Measurements from ENCODE around the gene TNP2. TPM values are rescaled to one million over a fixed set of nuclear protein-coding genes. Genes with fewer than 3 reads are reported as not detected.

TNP2 gene
- total and polyA plus RNA-seq, 9 of the 15 experiments (the other 6 are each of a cell fraction or from before 2014, with no cell fraction given): not detected

DNA sequence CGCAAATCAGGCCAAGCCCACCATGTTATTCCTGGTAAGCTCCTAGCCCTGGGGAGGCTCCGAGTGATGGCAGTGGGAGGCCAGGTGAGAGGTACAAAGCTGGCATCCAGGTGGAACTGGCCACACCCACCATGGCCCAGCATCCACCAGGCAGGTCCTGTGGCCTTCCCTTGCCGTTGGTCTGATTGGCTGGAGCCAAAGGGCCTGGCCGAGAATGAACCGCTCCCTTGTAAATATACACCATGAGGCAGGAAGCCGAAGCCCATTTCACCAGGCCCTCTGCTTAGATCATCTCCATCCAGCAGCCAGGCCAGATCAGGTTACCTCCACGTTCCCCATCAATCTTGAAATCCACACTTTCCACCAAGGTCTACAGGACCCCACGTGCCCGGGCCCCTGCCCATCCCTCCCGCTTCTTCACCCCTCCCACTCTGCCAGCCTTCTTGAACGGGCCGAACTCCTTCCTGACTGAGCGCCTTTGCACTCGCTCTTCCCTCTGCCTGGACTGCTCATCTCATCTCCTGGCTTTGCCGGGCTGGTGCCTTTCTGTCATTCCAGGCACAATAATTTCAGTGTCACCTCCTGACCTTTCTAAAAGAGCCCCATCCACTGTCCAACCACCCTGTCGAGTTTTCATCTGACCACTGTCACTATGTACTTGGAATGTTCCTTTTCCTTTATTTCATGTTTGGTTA lies 18.9 kb downstream of the TNP2 start:
- POLR2A ChIA-PET: interaction anchor here (0.6 kb wide), 1 partner anchor 121 kb away, joined by 3 read pairs; no protein-coding TSS in a partner anchor
- CTCF ChIA-PET (ENCODE audit: low intra/inter-chr PET ratio): no interaction called here
- H3K79me2 ChIP-seq (ENCODE audit: control insufficient read depth, insufficient read depth, low read length): peaks cover 29% of the 10 kb centered on the region
- H3K4me3 ChIP-seq: no peak overlapping the region
- intact Hi-C loops (cut with micrococcal nuclease) (loop anchor here (10.0 kb wide), 2 partner anchors 45 to 115 kb away; no protein-coding TSS in a partner anchor), in situ Hi-C loops (cut with MboI) (no loop called here)
- H4K20me1 ChIP-seq (replicated peaks; ENCODE audit: control insufficient read depth, insufficient read depth, low read length): no peaks in the 10 kb centered on the region; the same call in 1 of the 2 replicates
- peak overlapping the region in 1 of 2 experiments; percentile 11; a peak in 1 of 4 replicates for H3K9ac ChIP-seq (ENCODE audit: insufficient read depth in 1 of 2, low read depth in 2 of 2, low read length in 2 of 2)
- H3K9me1 ChIP-seq (ENCODE audit: control insufficient read depth, insufficient read depth, low read length): no peaks in the 10 kb centered on the region
- peaks cover 30 to 31% of the 10 kb centered on the region in 2 experiments; a peak in 4 of 5 replicates for H3K4me1 ChIP-seq (replicated peaks in 1 of 2; ENCODE audit: control insufficient read depth in 2 of 2, insufficient read depth in 2 of 2, low read length in 2 of 2)
- no peaks in the 10 kb centered on the region for H3K27me3 ChIP-seq (ENCODE audit: control insufficient read depth in 2 of 2, insufficient read depth in 2 of 2, low read length in 2 of 2)
- no peak overlapping the region for H2AFZ ChIP-seq (ENCODE audit: low read depth, low read length)
- DNase-seq (ENCODE audit: extremely low read depth in 1 of 4, low spot score in 3 of 4) (no peak), ATAC-seq (no peak), FAIRE-seq (no peak)
- BruUV-seq (replicated peaks): no TSS peak
- peaks cover 25% of the 10 kb centered on the region; the same call in 1 of the 3 replicates for H3K36me3 ChIP-seq (ENCODE audit: control insufficient read depth, insufficient read depth, low read length)
- 66% methylated on average over 16 of the region's 16 CpGs for WGBS (ENCODE audit: insufficient coverage, low coverage, missing lambda C conversion rate)
- H3K27ac ChIP-seq (ENCODE audit: extremely low read depth, low read depth, low read length): no peak overlapping the region
- TF ChIP-seq HMG20B (CRISPR knock-in tag; IDR thresholded peaks at IDR 0.05) (0 out of 2 replicates have a peak, but pooled peaks have one; percentile 62), HDAC6 (IDR thresholded peaks at IDR 0.05; ENCODE audit: low read depth, low read length) (0 out of 2 replicates have a peak, but pooled peaks have one; percentile 16), CTBP1 (IDR thresholded peaks at IDR 0.05; ENCODE audit: borderline replicate concordance) (peak; percentile 31; the same call in 1 of the 2 replicates), RBFOX2 (IDR thresholded peaks at IDR 0.05; ENCODE audit: low read depth, low read length) (0 out of 2 replicates have a peak, but pooled peaks have one; percentile 13), KDM5B (IDR thresholded peaks at IDR 0.05; ENCODE audit: insufficient replicate concordance, low read depth, low read length) (peak; percentile 11), ZNF3 (CRISPR knock-in tag; IDR thresholded peaks at IDR 0.05) (peak; percentile 41; the same call in 1 of the 2 replicates), BCL6 (CRISPR knock-in tag; IDR thresholded peaks at IDR 0.05) (no peak), POLR2H (tag; IDR thresholded peaks at IDR 0.05; ENCODE audit: low read depth) (peak; percentile 47; the same call in 1 of the 2 replicates), STAT5B (CRISPR knock-in tag; IDR thresholded peaks at IDR 0.05) (no peak)
- TF ChIP-seq, protein P1, sequence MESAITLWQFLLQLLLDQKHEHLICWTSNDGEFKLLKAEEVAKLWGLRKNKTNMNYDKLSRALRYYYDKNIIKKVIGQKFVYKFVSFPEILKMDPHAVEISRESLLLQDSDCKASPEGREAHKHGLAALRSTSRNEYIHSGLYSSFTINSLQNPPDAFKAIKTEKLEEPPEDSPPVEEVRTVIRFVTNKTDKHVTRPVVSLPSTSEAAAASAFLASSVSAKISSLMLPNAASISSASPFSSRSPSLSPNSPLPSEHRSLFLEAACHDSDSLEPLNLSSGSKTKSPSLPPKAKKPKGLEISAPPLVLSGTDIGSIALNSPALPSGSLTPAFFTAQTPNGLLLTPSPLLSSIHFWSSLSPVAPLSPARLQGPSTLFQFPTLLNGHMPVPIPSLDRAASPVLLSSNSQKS (CRISPR knock-in tag; IDR thresholded peaks at IDR 0.05): no peak
- TF ChIP-seq, protein P2, sequence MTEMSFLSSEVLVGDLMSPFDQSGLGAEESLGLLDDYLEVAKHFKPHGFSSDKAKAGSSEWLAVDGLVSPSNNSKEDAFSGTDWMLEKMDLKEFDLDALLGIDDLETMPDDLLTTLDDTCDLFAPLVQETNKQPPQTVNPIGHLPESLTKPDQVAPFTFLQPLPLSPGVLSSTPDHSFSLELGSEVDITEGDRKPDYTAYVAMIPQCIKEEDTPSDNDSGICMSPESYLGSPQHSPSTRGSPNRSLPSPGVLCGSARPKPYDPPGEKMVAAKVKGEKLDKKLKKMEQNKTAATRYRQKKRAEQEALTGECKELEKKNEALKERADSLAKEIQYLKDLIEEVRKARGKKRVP (CRISPR knock-in tag; IDR thresholded peaks at IDR 0.05): no peak
- TF ChIP-seq, protein P3, sequence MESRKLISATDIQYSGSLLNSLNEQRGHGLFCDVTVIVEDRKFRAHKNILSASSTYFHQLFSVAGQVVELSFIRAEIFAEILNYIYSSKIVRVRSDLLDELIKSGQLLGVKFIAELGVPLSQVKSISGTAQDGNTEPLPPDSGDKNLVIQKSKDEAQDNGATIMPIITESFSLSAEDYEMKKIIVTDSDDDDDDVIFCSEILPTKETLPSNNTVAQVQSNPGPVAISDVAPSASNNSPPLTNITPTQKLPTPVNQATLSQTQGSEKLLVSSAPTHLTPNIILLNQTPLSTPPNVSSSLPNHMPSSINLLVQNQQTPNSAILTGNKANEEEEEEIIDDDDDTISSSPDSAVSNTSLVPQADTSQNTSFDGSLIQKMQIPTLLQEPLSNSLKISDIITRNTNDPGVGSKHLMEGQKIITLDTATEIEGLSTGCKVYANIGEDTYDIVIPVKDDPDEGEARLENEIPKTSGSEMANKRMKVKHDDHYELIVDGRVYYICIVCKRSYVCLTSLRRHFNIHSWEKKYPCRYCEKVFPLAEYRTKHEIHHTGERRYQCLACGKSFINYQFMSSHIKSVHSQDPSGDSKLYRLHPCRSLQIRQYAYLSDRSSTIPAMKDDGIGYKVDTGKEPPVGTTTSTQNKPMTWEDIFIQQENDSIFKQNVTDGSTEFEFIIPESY (CRISPR knock-in tag; IDR thresholded peaks at IDR 0.05): 0 out of 2 replicates have a peak, but pooled peaks have one; percentile 3
- H3K4me2 ChIP-seq (ENCODE audit: insufficient read depth, low read length): no peak overlapping the region
- no peaks in the 10 kb centered on the region for H3K9me3 ChIP-seq (replicated peaks; ENCODE audit: control insufficient read depth, insufficient read depth, low read depth, low read length)

All from K562 (cell line).